HEK293 (cell line): ENCODE results near the gene ELAPOR1.

Experiments used
- CTCF ChIP-seq: fragments of 450-650 bp; formaldehyde crosslinking; IDR thresholded peaks from 2 replicates; pipeline ENCODE4 v1.5.1; 2016; ENCODE audit warnings: missing biosample characterization, missing genetic modification characterization
- HIC1 ChIP-seq: fragments of 450-650 bp; formaldehyde crosslinking; IDR thresholded peaks from 2 replicates; pipeline ENCODE4 v1.5.1; 2016; ENCODE audit warnings: missing biosample characterization, missing genetic modification characterization
- RBAK ChIP-seq: fragments of 450-650 bp; formaldehyde crosslinking; IDR thresholded peaks from 2 replicates; pipeline ENCODE4 v1.5.1; 2016; ENCODE audit warnings: missing biosample characterization, missing genetic modification characterization
- TCF7L2 ChIP-seq: IDR thresholded peaks from 2 replicates; pipeline ENCODE4 v1.6.1; 2011; ENCODE audit warnings: low read depth, mild to moderate bottlenecking, inconsistent platforms, low read length, moderate library complexity, borderline replicate concordance
- ZNF138 ChIP-seq: fragments of 450-650 bp; formaldehyde crosslinking; IDR thresholded peaks from 2 replicates; pipeline ENCODE4 v1.5.1; 2016; ENCODE audit warnings: missing biosample characterization, missing genetic modification characterization, borderline replicate concordance
- ZNF221 ChIP-seq: fragments of 450-650 bp; formaldehyde crosslinking; IDR thresholded peaks from 2 replicates; pipeline ENCODE4 v1.5.1; 2017; ENCODE audit warnings: missing biosample characterization, missing genetic modification characterization, borderline replicate concordance
- ZNF280D ChIP-seq: fragments of 450-650 bp; formaldehyde crosslinking; IDR thresholded peaks from 2 replicates; pipeline ENCODE4 v1.5.1; 2016; ENCODE audit warnings: missing biosample characterization, missing genetic modification characterization
- ZNF354C ChIP-seq: fragments of 450-650 bp; formaldehyde crosslinking; IDR thresholded peaks from 2 replicates; pipeline ENCODE4 v1.5.1; 2016; ENCODE audit warnings: missing biosample characterization, missing genetic modification characterization, low read depth, borderline replicate concordance
- ZNF473 ChIP-seq: fragments of 450-650 bp; formaldehyde crosslinking; IDR thresholded peaks from 2 replicates; pipeline ENCODE4 v1.5.1; 2017; ENCODE audit warnings: missing biosample characterization, missing genetic modification characterization
- ZNF571 ChIP-seq: fragments of 450-650 bp; formaldehyde crosslinking; IDR thresholded peaks from 2 replicates; pipeline ENCODE4 v1.5.0; 2017; ENCODE audit warnings: missing biosample characterization, missing genetic modification characterization

- TF ChIP-seq ZNF571 (no peak), ZNF280D (no peak), CTCF (tag by site-specific recombination) (no peak), TCF7L2 (no peak), RBAK (tag by site-specific recombination) (no peak), HIC1 (tag by site-specific recombination) (no peak), ZNF138 (tag by site-specific recombination) (no peak), ZNF354C (no peak), ZNF221 (tag by site-specific recombination) (no peak), ZNF473 (tag by site-specific recombination) (no peak)
Observed at GRCh38 chr1:109137958-109138357, 24.0 kb downstream of the ELAPOR1 start.
